ENCODE results near the gene C1QTNF4. TPM values are rescaled to one million over a fixed set of nuclear protein-coding genes. Genes with fewer than 3 reads are reported as not detected.

C1QTNF4 gene
- total and polyA plus RNA-seq, 10 of the 15 experiments (the other 5 are each of a cell fraction or from before 2014, with no cell fraction given) = 0.06 TPM; not detected in 9

- Histone ChIP-seq H3K9me3 (replicated peaks; ENCODE audit: control insufficient read depth, insufficient read depth, low read length) (no peaks in the 10 kb centered on the region), H3K4me2 (ENCODE audit: control insufficient read depth, insufficient read depth) (0 out of 2 replicates have a peak overlapping the region, but pooled peaks have one; percentile 17), H2AFZ (ENCODE audit: control insufficient read depth, low read depth, low read length) (no peak overlapping the region), H3K27ac (ENCODE audit: control insufficient read depth, insufficient read depth) (no peak overlapping the region), H3K27me3 (replicated peaks in 1 of 2; ENCODE audit: control insufficient read depth in 2 of 2, insufficient read depth in 2 of 2, low read length in 1 of 2) (peaks cover 3 to 23% of the 10 kb centered on the region in 2 experiments), H3K4me3 (no peak overlapping the region), H3K4me1 (ENCODE audit: control insufficient read depth, insufficient read depth, low read length) (peaks cover 7% of the 10 kb centered on the region), H3K9ac (ENCODE audit: control insufficient read depth, insufficient read depth, low read length) (no peak overlapping the region), H4K20me1 (ENCODE audit: control insufficient read depth, insufficient read depth) (no peaks in the 10 kb centered on the region), H3K79me2 (ENCODE audit: control insufficient read depth, insufficient read depth, low read length) (no peaks in the 10 kb centered on the region), H3K36me3 (ENCODE audit: control insufficient read depth in 2 of 2, insufficient read depth in 2 of 2, low read length in 1 of 2) (no peaks in the 10 kb centered on the region)
- POLR2A ChIA-PET = no interaction called here
- in situ Hi-C loops (cut with MboI) = no loop called here
- no peak for DNase-seq (ENCODE audit: low read depth, low spot score)
- RAD21 ChIA-PET (ENCODE audit: unreplicated experiment) = no interaction called here
- SMC1A ChIA-PET (ENCODE audit: uncharacterized antibody, unreplicated experiment) = interaction anchor here (0.6 to 1.2 kb wide), 2 partner anchors 95 to 378 kb away, joined by 3 read pairs; no protein-coding TSS in a partner anchor
- 16% methylated on average over 6 of the region's 6 CpGs for WGBS (ENCODE audit: insufficient coverage, insufficient replicate concordance, low lambda C conversion rate, missing lambda C conversion rate)
- no peak for FAIRE-seq
- CTCF ChIA-PET = no interaction called here
- no peak for TF ChIP-seq KDM1A (IDR thresholded peaks at IDR 0.05; ENCODE audit: borderline replicate concordance)
- TF ChIP-seq ETV6 (conservative IDR thresholded peaks at IDR 0.05 in 1 of 2, IDR thresholded peaks at IDR 0.05 in 1 of 2; ENCODE audit: borderline replicate concordance in 1 of 2, low read depth in 1 of 2) = no peak
- no peak for TF ChIP-seq ZNF207 (IDR thresholded peaks at IDR 0.05; ENCODE audit: borderline replicate concordance)
- TF ChIP-seq RUNX3 (IDR thresholded peaks at IDR 0.05; ENCODE audit: low read length) = no peak
- TF ChIP-seq RELA (IDR thresholded peaks at IDR 0.05; ENCODE audit: borderline replicate concordance, partially characterized antibody) = no peak
- TF ChIP-seq RAD21 (IDR thresholded peaks at IDR 0.05; ENCODE audit: insufficient read depth, low read depth, low read length) = no peak
- TF ChIP-seq NR2C1 (IDR thresholded peaks at IDR 0.05) = no peak
- TF ChIP-seq KLF5 (IDR thresholded peaks at IDR 0.05; ENCODE audit: partially characterized antibody) = no peak
- no peak for TF ChIP-seq E2F8 (IDR thresholded peaks at IDR 0.05; ENCODE audit: low read depth, partially characterized antibody)
- no peak for TF ChIP-seq POLR2A (IDR thresholded peaks at IDR 0.05; ENCODE audit: low read depth, low read length)
- no peak for TF ChIP-seq FOS (IDR thresholded peaks at IDR 0.05; ENCODE audit: borderline replicate concordance, extremely low read depth, insufficient read length)
- no peak for TF ChIP-seq TCF12 (IDR thresholded peaks at IDR 0.05; ENCODE audit: low read depth, low read length)
- no peak for TF ChIP-seq YY1 (IDR thresholded peaks at IDR 0.05; ENCODE audit: low read depth, low read length)
- TF ChIP-seq DPF2 (IDR thresholded peaks at IDR 0.05) = no peak
- intact Hi-C loops (cut with micrococcal nuclease; ENCODE audit: unreplicated experiment) = no loop called here
- ATAC-seq = no peak
- no TSS peak for BruUV-seq (replicated peaks)
Measured at GRCh38 chr11:47593492-47593933, 698 bp downstream of the C1QTNF4 start.
